HCT116 (cell line): Measurements from ENCODE around the gene SMIM41. TPM values are rescaled to one million over a fixed set of nuclear protein-coding genes. Genes with fewer than 3 reads are reported as not detected.
A peak's percentile ranks its signal among the peaks of the same experiment; 100 is the strongest.

Experiments
- ATAC-seq: fragments of 200-7000 bp; cut with Tn5 transposase; 2 replicates; pipeline ENCODE4 v1.9.1; 2020; ENCODE audit warnings: mild to moderate bottlenecking, moderate library complexity
- BruUV-seq: library from RNA; stranded (reverse); fragments of 400-500 nt; replicated peaks from 2 replicates; lab custom pipeline; 2021; lab: Mats Ljungman, UMichigan
- CTCF ChIA-PET: fragments of 300-600 bp; sonication (Branson Sonifier 250); formaldehyde crosslinking; loops from one replicate; lab custom pipeline; 2021; ENCODE audit warnings: antibody characterized with exemption; lab: Charles Lee
- POLR2A ChIA-PET: fragments of 300-600, 350-600 bp; sonication (Branson Sonifier 250); formaldehyde crosslinking; loops from one replicate; lab custom pipeline; 2021; ENCODE audit warnings: antibody characterized with exemption; lab: Charles Lee
- RAD21 ChIA-PET, 2 experiments: fragments of 300-600 bp; sonication (Branson Sonifier 250); formaldehyde crosslinking; loops; one replicate each; lab custom pipeline; 2023; ENCODE audit warnings: low total read pairs in 2 of 2; ENCODE audit not compliant: uncharacterized antibody in 2 of 2, unreplicated experiment in 2 of 2, low non-redundant PET in 1 of 2; lab: Charles Lee
- DNase-seq: peaks from one replicate; pipeline ENCODE4 v3.0.0-alpha.2; 2010; ENCODE audit warnings: low read depth, low spot score
- H2AFZ ChIP-seq: fragments of 200-600 bp; shearing (Covaris generic), sonication (generic); 2 replicates; pipeline ENCODE4 v1.6.1; 2017; ENCODE audit warnings: low read depth, mixed run types, mixed read lengths, antibody characterized with exemption, low read length; ENCODE audit not compliant: poor library complexity, severe bottlenecking
- H3K27ac ChIP-seq: 2 replicates; pipeline ENCODE4 v1.5.1; 2012; ENCODE audit warnings: low read depth, low read length
- H3K27me3 ChIP-seq: fragments of 200-600 bp; sonication (generic); 2 replicates; pipeline ENCODE4 v1.6.1; 2016; ENCODE audit warnings: mixed run types, low read length, mixed read lengths; ENCODE audit not compliant: insufficient read depth
- H3K36me3 ChIP-seq, 2 experiments: fragments of 200-500 bp in 1 of 2; fragments of 200-600 bp in 1 of 2; sonication (Bioruptor generic) in 1 of 2; sonication (generic) in 1 of 2; 2 replicates each; pipeline versions ENCODE4 v1.5.1 to v1.6.1; 2014 to 2016; ENCODE audit warnings: low read length in 2 of 2, inconsistent platforms in 1 of 2, mixed read lengths in 1 of 2, mixed run types in 1 of 2; ENCODE audit not compliant: insufficient read depth in 2 of 2, control insufficient read depth in 1 of 2
- H3K4me1 ChIP-seq, 2 experiments: fragments of 200-600 bp in 1 of 2; sonication (generic) in 1 of 2; 2 replicates each; pipeline versions ENCODE4 v1.5.1 to v1.6.1; 2012 to 2017; ENCODE audit warnings: low read length in 2 of 2, inconsistent platforms in 1 of 2, mild to moderate bottlenecking in 1 of 2, mixed read lengths in 1 of 2, mixed run types in 1 of 2, moderate library complexity in 1 of 2; ENCODE audit not compliant: insufficient read depth in 2 of 2, control insufficient read depth in 1 of 2
- H3K4me2 ChIP-seq: fragments of 200-600 bp; sonication (generic); 2 replicates; pipeline ENCODE4 v1.6.1; 2017; ENCODE audit warnings: mixed run types, low read length, mixed read lengths
- H3K4me3 ChIP-seq, 2 experiments: fragments of 200-600 bp in 1 of 2; sonication (generic) in 1 of 2; replicated peaks in 1 of 2; 2 replicates each; pipeline ENCODE4 v1.5.1; 2011 to 2016; ENCODE audit warnings: low read length in 2 of 2, control low read depth in 1 of 2, low read depth in 1 of 2, mild to moderate bottlenecking in 1 of 2, mixed read lengths in 1 of 2, mixed run types in 1 of 2
- H3K79me2 ChIP-seq: fragments of 200-600 bp; sonication (generic); 2 replicates; pipeline ENCODE4 v1.6.1; 2017; ENCODE audit warnings: mild to moderate bottlenecking, mixed run types, low read length, moderate library complexity, mixed read lengths; ENCODE audit not compliant: insufficient read depth
- H3K9ac ChIP-seq: fragments of 200-600 bp; sonication (generic); 2 replicates; pipeline ENCODE4 v1.6.1; 2016; ENCODE audit warnings: low read length, mixed read lengths
- H3K9me2 ChIP-seq: fragments of 200-600 bp; sonication (generic), shearing (Covaris generic); 2 replicates; pipeline ENCODE4 v1.6.1; 2017; ENCODE audit warnings: mixed run types, mild to moderate bottlenecking, moderate library complexity; ENCODE audit not compliant: insufficient read depth
- H3K9me3 ChIP-seq, 2 experiments: fragments of 200-500 bp in 1 of 2; fragments of 200-600 bp in 1 of 2; sonication (Bioruptor generic) in 1 of 2; sonication (generic) in 1 of 2; 2 replicates each; pipeline ENCODE4 v1.6.1; 2014 to 2017; ENCODE audit warnings: low read length in 2 of 2, mixed read lengths in 2 of 2, inconsistent platforms in 1 of 2, low read depth in 1 of 2, mild to moderate bottlenecking in 1 of 2, mixed run types in 1 of 2, moderate library complexity in 1 of 2; ENCODE audit not compliant: control insufficient read depth in 1 of 2, insufficient read depth in 1 of 2
- H4K20me1 ChIP-seq: fragments of 200-600 bp; sonication (generic), shearing (Covaris generic); 2 replicates; pipeline ENCODE4 v1.6.1; 2017; ENCODE audit warnings: mixed run types, mild to moderate bottlenecking, moderate library complexity; ENCODE audit not compliant: insufficient read depth
- CBX3 ChIP-seq: IDR thresholded peaks from 2 replicates; pipeline ENCODE4 v1.6.1; 2012; ENCODE audit warnings: low read depth
- FOSL1 ChIP-seq: IDR thresholded peaks from 2 replicates; pipeline ENCODE4 v1.6.1; 2012; ENCODE audit warnings: low read depth
- POLR2A ChIP-seq: IDR thresholded peaks from 2 replicates; pipeline ENCODE4 v1.7.0; 2011; ENCODE audit warnings: borderline replicate concordance; ENCODE audit not compliant: insufficient read depth, insufficient read length; ENCODE audit errors: extremely low read depth
- SIN3A ChIP-seq: IDR thresholded peaks from 2 replicates; pipeline ENCODE4 v1.6.1; 2012; ENCODE audit warnings: low read depth
- SP1 ChIP-seq: IDR thresholded peaks from 2 replicates; pipeline ENCODE4 v1.6.1; 2012; ENCODE audit warnings: low read depth
- TCF7L2 ChIP-seq: IDR thresholded peaks from 2 replicates; pipeline ENCODE4 v1.7.0; 2011; ENCODE audit warnings: borderline replicate concordance, inconsistent platforms; ENCODE audit not compliant: insufficient read depth, insufficient read length; ENCODE audit errors: extremely low read depth
- YY1 ChIP-seq: IDR thresholded peaks from 2 replicates; pipeline ENCODE4 v1.6.1; 2011; ENCODE audit warnings: low read length, low read depth, moderate library complexity, mild to moderate bottlenecking; ENCODE audit not compliant: insufficient replicate concordance; ENCODE audit errors: extremely low read depth
- ZNF274 ChIP-seq: fragments of 200-500 bp; sonication (Bioruptor generic); IDR thresholded peaks from 2 replicates; pipeline ENCODE4 v1.6.1; 2014; ENCODE audit warnings: mild to moderate bottlenecking, low read depth, low read length, inconsistent platforms
- intact Hi-C: fragments of 100-400 bp; cut with micrococcal nuclease; formaldehyde crosslinking; loops from 2 replicates; pipeline ENCODE4 v1.10.0; 2022
- total RNA-seq: library from RNA; stranded (reverse); gene quantifications from one replicate; pipeline ENCODE4 v1.2.1, GENCODE V29; 2021; ENCODE audit not compliant: unreplicated experiment
- TF ChIP-seq, protein P1 (sequence below): IDR thresholded peaks from 2 replicates; pipeline ENCODE4 v1.6.1; 2011; ENCODE audit warnings: mild to moderate bottlenecking, low read length, moderate library complexity; ENCODE audit not compliant: insufficient replicate concordance; ENCODE audit errors: extremely low read depth
- TF ChIP-seq, protein P2 (sequence below), 3 experiments: fragments of 200-600 bp in 1 of 3; sonication (generic) in 1 of 3; IDR thresholded peaks in 2 of 3; conservative IDR thresholded peaks in 1 of 3; 2 replicates each; pipeline ENCODE4 v1.5.1; 2012 to 2017; ENCODE audit warnings: low read depth in 2 of 3, low read length in 2 of 3, antibody characterized with exemption in 1 of 3, borderline replicate concordance in 1 of 3, control low read depth in 1 of 3, mild to moderate bottlenecking in 1 of 3, mixed read lengths in 1 of 3, mixed run types in 1 of 3, moderate library complexity in 1 of 3; ENCODE audit not compliant: insufficient read depth in 1 of 3
- TF ChIP-seq, protein P3 (sequence below): IDR thresholded peaks from 2 replicates; pipeline ENCODE4 v1.6.1; 2012
- TF ChIP-seq, protein P4 (sequence below): IDR thresholded peaks from 2 replicates; pipeline ENCODE4 v1.6.1; 2012; ENCODE audit warnings: low read depth
- TF ChIP-seq, protein P5 (sequence below): IDR thresholded peaks from 2 replicates; pipeline ENCODE4 v1.6.1; 2012

Gene SMIM41
- total RNA-seq, 1 experiment from 2014 or later, result not detected

DNA sequence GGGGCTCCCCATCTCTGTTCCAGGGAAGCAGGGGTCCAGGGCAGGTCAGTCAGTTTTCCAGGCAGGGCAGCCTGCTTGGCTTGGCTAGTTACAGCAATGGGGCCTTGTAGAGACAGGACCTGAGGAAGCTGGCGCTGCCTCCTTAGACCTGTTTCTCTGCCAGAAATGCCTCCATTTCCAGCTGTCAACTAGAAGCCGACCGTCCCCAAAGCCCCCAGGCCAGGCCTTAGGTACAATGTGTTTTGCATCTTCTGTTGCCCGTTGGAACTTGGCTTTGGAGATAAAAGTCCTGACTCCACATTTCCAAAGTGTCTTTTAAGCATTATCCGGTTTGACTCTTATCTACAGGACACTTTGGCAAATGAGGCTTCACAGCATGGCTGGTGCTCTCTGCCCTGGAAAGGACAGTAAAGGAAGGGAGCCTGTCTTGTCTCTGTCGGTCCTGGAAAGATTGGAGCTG is 69.7 kb downstream of the SMIM41 start (continued):
- TF ChIP-seq YY1 (no peak), CBX3 (no peak)
- TF ChIP-seq, protein P1, sequence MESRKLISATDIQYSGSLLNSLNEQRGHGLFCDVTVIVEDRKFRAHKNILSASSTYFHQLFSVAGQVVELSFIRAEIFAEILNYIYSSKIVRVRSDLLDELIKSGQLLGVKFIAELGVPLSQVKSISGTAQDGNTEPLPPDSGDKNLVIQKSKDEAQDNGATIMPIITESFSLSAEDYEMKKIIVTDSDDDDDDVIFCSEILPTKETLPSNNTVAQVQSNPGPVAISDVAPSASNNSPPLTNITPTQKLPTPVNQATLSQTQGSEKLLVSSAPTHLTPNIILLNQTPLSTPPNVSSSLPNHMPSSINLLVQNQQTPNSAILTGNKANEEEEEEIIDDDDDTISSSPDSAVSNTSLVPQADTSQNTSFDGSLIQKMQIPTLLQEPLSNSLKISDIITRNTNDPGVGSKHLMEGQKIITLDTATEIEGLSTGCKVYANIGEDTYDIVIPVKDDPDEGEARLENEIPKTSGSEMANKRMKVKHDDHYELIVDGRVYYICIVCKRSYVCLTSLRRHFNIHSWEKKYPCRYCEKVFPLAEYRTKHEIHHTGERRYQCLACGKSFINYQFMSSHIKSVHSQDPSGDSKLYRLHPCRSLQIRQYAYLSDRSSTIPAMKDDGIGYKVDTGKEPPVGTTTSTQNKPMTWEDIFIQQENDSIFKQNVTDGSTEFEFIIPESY, result no peak
- TF ChIP-seq, all 23 proteins: peak for 0

DNA sequence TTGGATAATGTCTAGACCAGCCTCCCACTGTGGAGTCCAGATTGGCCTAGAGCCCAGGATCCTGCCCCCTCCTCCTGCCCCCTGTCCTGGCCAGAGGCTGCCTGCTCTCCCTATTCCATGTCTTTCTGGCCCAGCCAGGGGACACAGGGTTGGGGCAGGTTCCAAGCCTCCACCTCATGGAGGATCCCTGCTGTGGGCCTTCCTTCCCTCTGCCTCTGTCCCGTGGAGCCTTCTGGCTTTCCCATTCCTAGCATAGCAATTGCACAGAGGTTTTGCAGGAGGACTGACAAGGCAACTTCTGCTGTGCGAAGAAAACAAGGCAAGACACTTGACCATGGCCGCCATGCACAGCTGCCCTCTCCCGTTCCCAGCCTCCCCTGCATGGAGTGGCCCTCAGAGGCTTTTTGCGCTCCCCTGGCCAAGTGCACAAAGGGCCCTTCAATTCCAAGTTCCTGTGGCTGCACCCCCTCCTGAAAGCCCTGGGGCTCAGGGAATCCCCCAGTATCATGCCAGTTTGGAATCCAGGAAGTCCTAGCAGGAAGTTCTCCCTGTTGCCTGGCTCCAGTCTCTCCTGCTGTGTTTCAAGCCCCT is 70.2 kb downstream of the SMIM41 start:
- RAD21 ChIA-PET, result no interaction called here
- no peaks in the 10 kb centered on the region for H3K36me3 ChIP-seq
- H3K9me3 ChIP-seq, result no peaks in the 10 kb centered on the region
- no peak overlapping the region for H3K4me3 ChIP-seq
- H3K4me2 ChIP-seq, result peak overlapping the region; percentile 87
- H4K20me1 ChIP-seq, result no peaks in the 10 kb centered on the region
- no peak overlapping the region for H2AFZ ChIP-seq
- peak overlapping the region; percentile 100 for H3K27ac ChIP-seq
- DNase-seq, result no peak
- CTCF ChIA-PET, result interaction anchor here (1.3 to 3.6 kb wide), 7 partner anchors 10 to 730 kb away, joined by 3 to 22 read pairs (median 5); no protein-coding TSS in a partner anchor
- no TSS peak for BruUV-seq
- POLR2A ChIA-PET, result interaction anchor here (1.1 to 3.7 kb wide), 6 partner anchors 131 to 822 kb away, joined by 3 to 48 read pairs (median 22); no protein-coding TSS in a partner anchor
- intact Hi-C loops, result loop anchor here (5.0 kb wide), 1 partner anchor 723 kb away; no protein-coding TSS in a partner anchor
- H3K9me2 ChIP-seq, result no peaks in the 10 kb centered on the region
- no peaks in the 10 kb centered on the region for H3K27me3 ChIP-seq
- H3K9ac ChIP-seq, result peak overlapping the region; percentile 91
- peaks cover 15% of the 10 kb centered on the region; the same call in 1 of the 2 replicates for H3K79me2 ChIP-seq
- no peak for ATAC-seq
- peaks cover 78 to 96% of the 10 kb centered on the region in 2 experiments for H3K4me1 ChIP-seq
- no peak for TF ChIP-seq POLR2A
- TF ChIP-seq, protein P2, sequence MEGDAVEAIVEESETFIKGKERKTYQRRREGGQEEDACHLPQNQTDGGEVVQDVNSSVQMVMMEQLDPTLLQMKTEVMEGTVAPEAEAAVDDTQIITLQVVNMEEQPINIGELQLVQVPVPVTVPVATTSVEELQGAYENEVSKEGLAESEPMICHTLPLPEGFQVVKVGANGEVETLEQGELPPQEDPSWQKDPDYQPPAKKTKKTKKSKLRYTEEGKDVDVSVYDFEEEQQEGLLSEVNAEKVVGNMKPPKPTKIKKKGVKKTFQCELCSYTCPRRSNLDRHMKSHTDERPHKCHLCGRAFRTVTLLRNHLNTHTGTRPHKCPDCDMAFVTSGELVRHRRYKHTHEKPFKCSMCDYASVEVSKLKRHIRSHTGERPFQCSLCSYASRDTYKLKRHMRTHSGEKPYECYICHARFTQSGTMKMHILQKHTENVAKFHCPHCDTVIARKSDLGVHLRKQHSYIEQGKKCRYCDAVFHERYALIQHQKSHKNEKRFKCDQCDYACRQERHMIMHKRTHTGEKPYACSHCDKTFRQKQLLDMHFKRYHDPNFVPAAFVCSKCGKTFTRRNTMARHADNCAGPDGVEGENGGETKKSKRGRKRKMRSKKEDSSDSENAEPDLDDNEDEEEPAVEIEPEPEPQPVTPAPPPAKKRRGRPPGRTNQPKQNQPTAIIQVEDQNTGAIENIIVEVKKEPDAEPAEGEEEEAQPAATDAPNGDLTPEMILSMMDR (IDR thresholded peaks at IDR 0.05 in 2 of 3, conservative IDR thresholded peaks at IDR 0.05 in 1 of 3; ENCODE audit: borderline replicate concordance in 1 of 3, insufficient read depth in 1 of 3, low read depth in 2 of 3, low read length in 2 of 3), result no peak
- TF ChIP-seq YY1, result no peak
- no peak for TF ChIP-seq ZNF274
- TF ChIP-seq, protein P3, sequence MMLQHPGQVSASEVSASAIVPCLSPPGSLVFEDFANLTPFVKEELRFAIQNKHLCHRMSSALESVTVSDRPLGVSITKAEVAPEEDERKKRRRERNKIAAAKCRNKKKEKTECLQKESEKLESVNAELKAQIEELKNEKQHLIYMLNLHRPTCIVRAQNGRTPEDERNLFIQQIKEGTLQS, result no peak
- no peak for TF ChIP-seq SP1
- TF ChIP-seq SIN3A, result no peak
- no peak for TF ChIP-seq TCF7L2
- TF ChIP-seq, protein P4, sequence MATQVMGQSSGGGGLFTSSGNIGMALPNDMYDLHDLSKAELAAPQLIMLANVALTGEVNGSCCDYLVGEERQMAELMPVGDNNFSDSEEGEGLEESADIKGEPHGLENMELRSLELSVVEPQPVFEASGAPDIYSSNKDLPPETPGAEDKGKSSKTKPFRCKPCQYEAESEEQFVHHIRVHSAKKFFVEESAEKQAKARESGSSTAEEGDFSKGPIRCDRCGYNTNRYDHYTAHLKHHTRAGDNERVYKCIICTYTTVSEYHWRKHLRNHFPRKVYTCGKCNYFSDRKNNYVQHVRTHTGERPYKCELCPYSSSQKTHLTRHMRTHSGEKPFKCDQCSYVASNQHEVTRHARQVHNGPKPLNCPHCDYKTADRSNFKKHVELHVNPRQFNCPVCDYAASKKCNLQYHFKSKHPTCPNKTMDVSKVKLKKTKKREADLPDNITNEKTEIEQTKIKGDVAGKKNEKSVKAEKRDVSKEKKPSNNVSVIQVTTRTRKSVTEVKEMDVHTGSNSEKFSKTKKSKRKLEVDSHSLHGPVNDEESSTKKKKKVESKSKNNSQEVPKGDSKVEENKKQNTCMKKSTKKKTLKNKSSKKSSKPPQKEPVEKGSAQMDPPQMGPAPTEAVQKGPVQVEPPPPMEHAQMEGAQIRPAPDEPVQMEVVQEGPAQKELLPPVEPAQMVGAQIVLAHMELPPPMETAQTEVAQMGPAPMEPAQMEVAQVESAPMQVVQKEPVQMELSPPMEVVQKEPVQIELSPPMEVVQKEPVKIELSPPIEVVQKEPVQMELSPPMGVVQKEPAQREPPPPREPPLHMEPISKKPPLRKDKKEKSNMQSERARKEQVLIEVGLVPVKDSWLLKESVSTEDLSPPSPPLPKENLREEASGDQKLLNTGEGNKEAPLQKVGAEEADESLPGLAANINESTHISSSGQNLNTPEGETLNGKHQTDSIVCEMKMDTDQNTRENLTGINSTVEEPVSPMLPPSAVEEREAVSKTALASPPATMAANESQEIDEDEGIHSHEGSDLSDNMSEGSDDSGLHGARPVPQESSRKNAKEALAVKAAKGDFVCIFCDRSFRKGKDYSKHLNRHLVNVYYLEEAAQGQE, result no peak
- TF ChIP-seq, protein P5, sequence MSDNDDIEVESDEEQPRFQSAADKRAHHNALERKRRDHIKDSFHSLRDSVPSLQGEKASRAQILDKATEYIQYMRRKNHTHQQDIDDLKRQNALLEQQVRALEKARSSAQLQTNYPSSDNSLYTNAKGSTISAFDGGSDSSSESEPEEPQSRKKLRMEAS, result no peak
- no peak for TF ChIP-seq CBX3
- no peak for TF ChIP-seq FOSL1
